Peyer's patch (tissue), 4 donors: ENCODE data around the gene FIZ1.

Source experiments
- CTCF ChIP-seq, 6 experiments: fragments of 450-650 bp in 4 of 6; fragments of 200-600 bp in 2 of 6; sonication (generic) in 1 of 6; IDR thresholded peaks; one replicate each; pipeline ENCODE4 v1.5.1; 2017 to 2019; ENCODE audit warnings: antibody characterized with exemption in 6 of 6, mild to moderate bottlenecking in 3 of 6, moderate library complexity in 1 of 6
- POLR2A ChIP-seq, 2 donors: fragments of 450-650 bp; IDR thresholded peaks; one replicate each; pipeline ENCODE4 v1.5.1; 2017; ENCODE audit warnings: antibody characterized with exemption in 2 of 2, mild to moderate bottlenecking in 2 of 2, moderate library complexity in 2 of 2

DNA sequence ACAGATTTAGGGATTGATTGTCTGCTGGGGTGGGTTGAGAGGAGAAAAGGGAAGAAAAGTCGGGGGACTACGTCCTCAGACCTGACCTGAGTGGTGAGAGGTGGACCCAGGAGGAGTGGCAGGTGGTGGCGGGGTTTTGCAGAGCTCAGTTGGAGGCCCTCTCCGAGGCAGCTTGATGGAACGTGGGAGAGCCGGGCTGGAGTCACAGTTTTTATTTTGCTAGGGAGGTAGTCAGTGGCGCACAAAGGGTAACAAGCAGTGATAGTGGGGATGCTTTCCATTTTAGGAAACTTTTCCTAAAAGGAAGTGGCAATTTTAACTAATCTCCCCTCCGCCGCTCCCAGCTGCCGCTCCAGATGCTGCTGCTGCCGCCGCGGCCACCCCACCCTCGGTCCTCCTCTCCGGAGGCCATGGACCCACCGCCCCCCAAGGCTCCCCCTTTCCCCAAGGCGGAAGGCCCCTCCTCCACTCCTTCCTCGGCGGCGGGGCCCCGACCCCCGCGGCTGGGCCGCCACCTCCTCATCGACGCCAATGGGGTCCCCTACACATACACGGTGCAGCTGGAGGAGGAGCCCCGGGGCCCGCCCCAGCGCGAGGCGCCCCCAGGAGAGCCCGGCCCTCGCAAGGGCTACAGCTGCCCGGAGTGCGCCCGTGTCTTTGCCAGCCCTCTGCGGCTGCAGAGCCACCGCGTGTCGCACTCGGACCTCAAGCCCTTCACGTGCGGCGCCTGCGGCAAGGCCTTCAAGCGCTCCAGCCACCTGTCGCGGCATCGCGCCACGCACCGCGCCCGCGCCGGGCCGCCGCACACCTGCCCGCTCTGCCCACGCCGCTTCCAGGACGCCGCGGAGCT, 43.1 kb upstream of the FIZ1 start:
- no peak for TF ChIP-seq CTCF (IDR thresholded peaks at IDR 0.05)
- TF ChIP-seq POLR2A (IDR thresholded peaks at IDR 0.05), result peak in 1 of 2 donors; percentile 19
